Measurements from ENCODE around the gene FOXRED1.

- TF ChIP-seq CTCF (IDR thresholded peaks at IDR 0.05), result no peak
- TF ChIP-seq POLR2A (IDR thresholded peaks at IDR 0.05), result no peak
Measured at GRCh38 chr11:126313826-126314225, 44.9 kb downstream of the FOXRED1 start.

All from lower leg skin (tissue), 3 donors.